ENCODE data around the gene IGSF6.
"Not testable (repeated sequence)": the region's sequence is repeated elsewhere in the genome, so short reads cannot be mapped to it uniquely, and the experiment has no call there.

IGSF6 gene

DNA sequence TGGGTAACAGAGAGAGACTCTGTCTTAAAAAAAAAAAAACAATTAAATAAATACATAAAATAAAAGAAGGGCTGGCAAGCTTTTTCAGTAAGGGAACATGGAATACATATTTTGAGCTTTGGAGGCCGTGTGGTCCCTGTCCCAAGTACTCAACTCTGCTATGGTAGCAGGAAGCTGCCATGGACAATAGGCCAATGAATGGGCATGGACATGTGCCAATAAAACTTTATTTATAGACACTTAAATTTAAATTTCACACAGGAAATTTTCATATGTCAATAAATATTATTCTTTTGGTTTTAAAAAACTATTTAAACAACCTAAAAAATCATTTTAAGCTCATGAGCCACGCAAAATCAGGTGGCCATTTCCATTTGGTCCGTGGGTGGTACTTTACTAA lies 15.2 kb upstream of the IGSF6 start:
- Histone ChIP-seq H3K27ac (ENCODE audit: low read depth, low read length) (no peak overlapping the region), H3K4me1 (ENCODE audit: control insufficient read depth, insufficient read depth, low read length) (no peaks in the 10 kb centered on the region), H3K27me3 (ENCODE audit: control insufficient read depth, insufficient read depth, low read length) (no peaks in the 10 kb centered on the region), H3K9ac (ENCODE audit: low read length) (no peak overlapping the region), H3K36me3 (ENCODE audit: control insufficient read depth, insufficient read depth, low read length) (no peaks in the 10 kb centered on the region), H3K4me3 (ENCODE audit: low read length) (no peak overlapping the region)

DNA sequence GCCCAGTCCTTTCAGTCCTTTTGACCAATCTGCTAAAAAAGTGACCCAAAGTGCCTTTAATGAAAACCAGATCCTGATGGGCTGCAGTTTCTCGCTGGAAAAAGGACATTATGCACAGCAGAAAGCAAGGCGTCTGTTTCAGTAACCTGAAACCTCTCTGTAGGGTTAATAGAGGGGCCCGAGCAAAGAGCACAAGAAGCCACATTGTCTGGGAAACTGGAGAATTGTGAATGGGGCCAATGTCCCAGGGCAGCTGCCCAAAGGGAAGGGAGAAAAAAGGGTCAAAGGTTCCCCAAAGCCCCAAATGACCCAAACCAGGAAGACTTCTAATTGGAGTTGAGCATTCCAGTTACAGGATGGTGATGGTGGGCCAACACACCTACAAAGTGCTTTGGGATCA lies 14.4 kb upstream of the IGSF6 start:
- Histone ChIP-seq H3K4me3 (ENCODE audit: low read length) (no peak overlapping the region), H3K36me3 (ENCODE audit: control insufficient read depth, insufficient read depth, low read length) (no peaks in the 10 kb centered on the region), H3K4me1 (ENCODE audit: control insufficient read depth, insufficient read depth, low read length) (no peaks in the 10 kb centered on the region), H3K27me3 (ENCODE audit: control insufficient read depth, insufficient read depth, low read length) (no peaks in the 10 kb centered on the region), H3K9ac (ENCODE audit: low read length) (no peak overlapping the region), H3K27ac (ENCODE audit: low read depth, low read length) (no peak overlapping the region)

DNA sequence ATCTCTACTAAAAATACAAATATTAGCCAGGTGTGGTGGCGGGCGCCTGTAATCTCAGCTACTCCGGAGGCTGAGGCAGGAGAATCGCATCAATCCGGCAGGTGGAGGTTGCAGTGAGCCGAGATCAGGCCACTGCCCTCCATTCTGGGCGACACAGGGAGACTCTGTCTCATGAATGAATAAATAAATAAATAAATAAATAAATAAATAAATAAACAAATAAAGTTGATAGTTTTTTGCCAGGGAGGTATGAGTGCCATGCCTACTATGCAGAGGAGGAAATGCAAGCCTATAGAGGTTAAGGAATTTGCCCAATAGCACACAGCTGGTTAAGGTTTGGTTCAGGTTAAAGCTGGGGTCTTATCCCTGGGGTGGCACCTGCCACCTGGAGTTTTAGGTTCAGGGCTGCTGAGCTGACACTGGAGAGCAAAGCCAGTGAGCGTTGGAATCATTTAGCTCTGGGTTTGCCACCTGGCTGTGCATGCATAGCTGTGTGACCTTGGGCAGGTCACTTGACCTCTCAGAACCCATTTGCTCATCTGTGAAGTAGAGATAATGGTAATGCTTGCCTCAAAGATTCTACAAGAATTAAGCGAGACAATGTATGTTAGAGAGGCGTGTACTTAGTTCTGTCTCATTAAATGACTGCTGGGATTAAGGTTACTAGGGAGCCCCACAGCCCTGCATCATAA lies 12.5 kb upstream of the IGSF6 start:
- H3K4me3 ChIP-seq (ENCODE audit: low read length): no peak overlapping the region
- H3K4me1 ChIP-seq (ENCODE audit: control insufficient read depth, insufficient read depth, low read length): no peaks in the 10 kb centered on the region
- H3K9ac ChIP-seq (ENCODE audit: low read length): no peak overlapping the region
- H3K36me3 ChIP-seq (ENCODE audit: control insufficient read depth, insufficient read depth, low read length): no peaks in the 10 kb centered on the region
- no peaks in the 10 kb centered on the region for H3K27me3 ChIP-seq (ENCODE audit: control insufficient read depth, insufficient read depth, low read length)
- no peak overlapping the region for H3K27ac ChIP-seq (ENCODE audit: low read depth, low read length)

DNA sequence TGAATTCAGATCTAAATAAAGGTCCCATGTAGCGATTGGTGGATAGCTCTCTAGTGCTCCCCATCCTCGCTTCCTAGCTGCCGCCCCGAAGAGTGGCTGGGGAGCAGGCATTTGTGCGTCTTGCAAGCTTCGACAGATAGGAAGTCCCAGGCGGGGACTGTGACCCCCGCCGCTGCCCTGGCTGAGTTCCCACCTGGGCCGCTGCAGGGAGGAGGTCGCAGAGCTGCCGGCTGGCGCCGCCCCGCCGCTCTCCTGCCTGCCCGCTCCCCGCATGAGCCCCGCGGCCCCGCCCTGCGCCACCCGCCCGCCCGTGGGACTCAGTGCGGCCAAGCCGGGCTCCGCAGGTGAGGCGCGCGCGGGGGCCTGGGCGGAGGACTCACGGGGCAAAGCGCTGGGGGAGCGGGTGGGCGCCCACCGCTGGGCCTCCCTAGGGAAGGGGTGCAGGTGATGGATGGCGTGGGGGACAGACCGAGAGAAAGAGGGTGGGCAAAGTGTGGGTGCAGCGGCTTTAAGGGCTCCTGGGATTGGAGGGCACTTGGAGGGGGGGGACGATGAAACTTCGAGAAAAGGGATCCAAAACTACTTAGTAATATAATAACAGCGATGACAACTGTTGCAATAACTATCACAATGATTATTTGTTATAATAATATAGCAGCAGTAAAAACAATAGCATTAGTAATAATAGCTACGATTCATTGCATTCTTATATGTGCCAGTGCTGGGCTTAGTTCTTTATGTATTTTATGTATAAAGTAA lies 11.7 kb upstream of the IGSF6 start, which contains the start of gene OTOA:
Gene OTOA, plus strand, starts transcription at position 80 of the 759 bp plus-strand sequence. CDS start 14,547 bp downstream, outside the sequence.
- H3K27me3 ChIP-seq (ENCODE audit: control insufficient read depth, insufficient read depth, low read length): no peaks in the 10 kb centered on the region
- H3K4me3 ChIP-seq (ENCODE audit: low read length): peak within 1 kb of the TSS; percentile 48
- H3K27ac ChIP-seq (ENCODE audit: low read depth, low read length): no peak within 1 kb of the TSS
- no peaks in the 10 kb centered on the region for H3K4me1 ChIP-seq (ENCODE audit: control insufficient read depth, insufficient read depth, low read length)
- H3K9ac ChIP-seq (ENCODE audit: low read length): no peak within 1 kb of the TSS
- H3K36me3 ChIP-seq (ENCODE audit: control insufficient read depth, insufficient read depth, low read length): no peaks in the 10 kb centered on the region

DNA sequence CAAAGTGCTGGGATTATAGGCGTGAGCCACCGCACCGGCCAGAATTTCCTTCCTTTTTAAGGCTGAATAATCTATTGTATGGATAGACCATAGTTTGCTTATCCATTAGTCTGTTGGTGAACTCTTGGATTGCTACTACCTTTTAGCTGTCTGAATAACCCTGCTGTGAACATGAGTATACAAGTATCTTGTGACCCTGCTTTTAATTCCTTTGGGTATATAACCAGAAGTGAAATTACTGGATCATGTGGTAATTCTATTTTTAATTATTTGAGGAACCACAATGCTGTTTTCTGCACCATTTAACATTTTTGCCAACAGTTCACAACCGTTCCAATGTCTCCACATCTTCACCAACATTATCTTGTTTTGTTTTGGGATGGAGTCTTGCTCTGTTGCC lies 6.7 kb upstream of the IGSF6 start:
- H3K4me1 ChIP-seq (ENCODE audit: control insufficient read depth, insufficient read depth, low read length): no peaks in the 10 kb centered on the region
- no peaks in the 10 kb centered on the region for H3K27me3 ChIP-seq (ENCODE audit: control insufficient read depth, insufficient read depth, low read length)
- H3K4me3 ChIP-seq (ENCODE audit: low read length): no peak overlapping the region
- peaks cover 4% of the 10 kb centered on the region for H3K36me3 ChIP-seq (ENCODE audit: control insufficient read depth, insufficient read depth, low read length)
- no peak overlapping the region for H3K27ac ChIP-seq (ENCODE audit: low read depth, low read length)
- no peak overlapping the region for H3K9ac ChIP-seq (ENCODE audit: low read length)

DNA sequence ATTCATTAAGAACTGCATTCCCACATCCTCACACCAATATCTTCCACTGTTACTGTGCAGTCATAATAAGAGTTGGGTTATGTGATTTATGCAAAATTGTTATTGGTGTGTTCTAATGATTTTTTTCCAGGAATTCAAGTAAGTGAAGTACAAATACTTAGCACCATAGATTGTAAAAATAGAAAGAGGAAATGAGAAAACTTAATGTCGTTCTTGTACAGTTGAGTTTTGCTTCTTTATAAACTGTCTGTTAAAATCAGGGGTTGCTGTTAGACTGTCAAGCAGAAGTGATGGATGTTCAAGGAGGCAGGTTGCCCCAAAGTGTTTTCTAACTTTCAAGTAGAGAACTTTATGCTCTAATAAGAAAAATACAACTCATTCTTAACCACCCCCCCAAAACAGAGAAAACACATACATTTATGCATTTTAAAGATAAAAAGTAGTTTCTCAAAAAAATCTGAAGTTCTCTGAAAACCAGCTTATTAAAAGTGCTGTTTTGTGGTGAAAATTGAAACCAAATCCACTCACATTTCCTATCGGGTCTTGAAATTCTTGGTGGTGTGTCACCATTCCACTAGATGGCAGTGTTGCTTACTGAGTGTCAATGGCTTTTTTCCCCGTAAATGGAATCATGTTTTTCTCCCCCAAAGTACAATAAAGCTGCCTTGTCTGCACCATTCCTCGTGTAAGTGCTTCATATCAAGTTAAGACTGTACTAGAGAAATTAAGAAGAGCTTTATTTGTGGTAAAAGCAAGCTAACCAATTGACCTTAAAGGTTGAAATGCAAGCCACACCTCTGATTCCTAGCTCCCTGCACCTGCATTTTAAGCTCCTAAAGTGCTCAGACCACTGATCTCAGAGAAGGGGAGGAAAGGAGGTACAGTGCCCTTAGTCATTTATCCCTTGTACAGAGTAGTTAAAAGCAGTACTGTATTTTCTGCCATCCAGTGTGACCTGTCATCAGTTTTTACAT lies 4.7 kb upstream of the IGSF6 start:
- peaks cover 4% of the 10 kb centered on the region for H3K36me3 ChIP-seq (ENCODE audit: control insufficient read depth, insufficient read depth, low read length)
- no peak overlapping the region for H3K4me3 ChIP-seq (ENCODE audit: low read length)
- H3K27ac ChIP-seq (ENCODE audit: low read depth, low read length): no peak overlapping the region
- no peaks in the 10 kb centered on the region for H3K4me1 ChIP-seq (ENCODE audit: control insufficient read depth, insufficient read depth, low read length)
- no peak overlapping the region for H3K9ac ChIP-seq (ENCODE audit: low read length)
- H3K27me3 ChIP-seq (ENCODE audit: control insufficient read depth, insufficient read depth, low read length): no peaks in the 10 kb centered on the region

DNA sequence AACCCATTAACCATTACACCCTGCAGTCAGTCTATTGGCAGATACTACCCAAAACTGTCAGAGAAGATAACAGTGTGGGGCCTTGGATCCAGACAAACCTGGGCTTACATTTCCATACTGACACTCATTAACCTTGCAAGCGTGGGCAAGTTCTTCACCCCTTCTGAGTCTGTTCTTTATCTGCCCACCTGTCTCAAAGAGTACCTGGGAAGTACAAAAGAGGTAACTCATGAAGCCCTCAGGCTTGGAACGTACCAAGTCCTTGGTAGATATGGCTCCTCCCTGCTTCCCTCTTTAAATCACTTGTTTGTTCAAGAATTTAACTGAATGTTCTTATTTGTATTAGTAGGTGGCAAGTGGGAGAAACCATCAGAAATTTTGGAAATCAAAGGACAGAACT lies 2.5 kb upstream of the IGSF6 start:
- H3K9ac ChIP-seq (ENCODE audit: low read length): no peak overlapping the region
- H3K27me3 ChIP-seq (ENCODE audit: control insufficient read depth, insufficient read depth, low read length): no peaks in the 10 kb centered on the region
- no peaks in the 10 kb centered on the region for H3K4me1 ChIP-seq (ENCODE audit: control insufficient read depth, insufficient read depth, low read length)
- no peak overlapping the region for H3K4me3 ChIP-seq (ENCODE audit: low read length)
- peaks cover 4% of the 10 kb centered on the region for H3K36me3 ChIP-seq (ENCODE audit: control insufficient read depth, insufficient read depth, low read length)
- no peak overlapping the region for H3K27ac ChIP-seq (ENCODE audit: low read depth, low read length)

DNA sequence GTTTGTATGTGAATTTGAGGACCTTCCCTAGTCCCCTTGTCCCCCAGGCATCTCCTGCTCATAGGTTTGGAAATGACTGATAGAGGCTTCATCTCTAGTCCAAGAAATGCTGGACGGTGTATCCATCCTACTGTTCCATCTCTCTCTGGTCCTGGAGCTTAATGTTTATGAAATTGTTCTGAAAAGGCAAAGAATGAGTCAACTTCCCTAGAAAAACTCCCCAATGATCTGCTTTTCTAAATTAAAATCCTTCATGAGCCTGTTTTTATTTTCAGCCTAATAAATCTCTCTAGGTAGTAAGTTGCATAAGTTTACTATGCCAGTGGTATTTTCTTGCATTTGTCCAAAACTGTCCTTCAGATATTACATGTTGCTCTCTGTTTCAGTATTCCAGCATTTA lies 2.1 kb upstream of the IGSF6 start:
- Histone ChIP-seq H3K9ac (ENCODE audit: low read length) (no peak overlapping the region), H3K4me3 (ENCODE audit: low read length) (no peak overlapping the region), H3K4me1 (ENCODE audit: control insufficient read depth, insufficient read depth, low read length) (no peaks in the 10 kb centered on the region), H3K27ac (ENCODE audit: low read depth, low read length) (no peak overlapping the region), H3K36me3 (ENCODE audit: control insufficient read depth, insufficient read depth, low read length) (peaks cover 4% of the 10 kb centered on the region), H3K27me3 (ENCODE audit: control insufficient read depth, insufficient read depth, low read length) (no peaks in the 10 kb centered on the region)

DNA sequence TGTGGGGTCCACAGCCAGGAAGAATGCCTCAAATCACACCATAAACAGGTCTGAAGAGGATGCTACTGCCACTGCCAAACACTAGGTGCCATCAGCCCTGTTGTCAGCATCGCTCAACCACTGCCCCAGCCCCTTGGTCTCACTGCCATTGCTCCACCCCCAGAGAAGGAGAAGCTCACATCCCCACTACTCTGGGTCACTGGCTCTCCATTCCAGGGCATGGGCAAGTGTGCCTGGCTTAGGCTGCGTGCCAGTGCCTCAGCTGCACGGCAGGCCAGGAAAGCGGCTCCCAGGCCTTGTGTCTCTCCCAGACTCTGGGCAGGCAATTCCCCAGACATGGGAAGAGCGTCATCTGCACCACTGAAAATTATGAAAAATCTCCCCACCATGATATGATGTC lies 1.2 kb upstream of the IGSF6 start:
- no peaks in the 10 kb centered on the region for H3K27me3 ChIP-seq (ENCODE audit: control insufficient read depth, insufficient read depth, low read length)
- no peaks in the 10 kb centered on the region for H3K4me1 ChIP-seq (ENCODE audit: control insufficient read depth, insufficient read depth, low read length)
- H3K4me3 ChIP-seq (ENCODE audit: low read length): no peak overlapping the region
- no peak overlapping the region for H3K27ac ChIP-seq (ENCODE audit: low read depth, low read length)
- no peak overlapping the region for H3K9ac ChIP-seq (ENCODE audit: low read length)
- peaks cover 4% of the 10 kb centered on the region for H3K36me3 ChIP-seq (ENCODE audit: control insufficient read depth, insufficient read depth, low read length)

DNA sequence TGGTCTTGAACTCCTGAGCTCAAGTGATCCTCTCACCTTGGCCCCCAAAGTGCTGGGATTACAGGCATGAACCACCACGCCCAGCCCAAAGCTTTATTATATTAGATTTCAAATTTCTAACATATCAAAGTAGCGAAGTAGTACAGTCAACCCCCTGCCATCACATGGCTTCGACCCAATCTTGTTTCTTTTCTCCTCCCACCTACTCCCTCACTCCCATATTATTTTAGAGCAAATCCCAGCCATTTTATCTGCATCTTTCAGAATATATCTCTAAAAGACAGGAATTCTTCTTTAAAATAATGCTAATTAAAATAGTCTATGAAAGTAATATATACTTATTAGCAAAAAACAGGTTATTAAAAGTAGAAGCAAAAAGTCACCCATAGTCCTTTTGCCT lies 893 bp downstream of the IGSF6 start:
- Histone ChIP-seq H3K4me1 (ENCODE audit: control insufficient read depth, insufficient read depth, low read length) (no peaks in the 10 kb centered on the region), H3K9ac (ENCODE audit: low read length) (no peak overlapping the region), H3K4me3 (ENCODE audit: low read length) (no peak overlapping the region), H3K27ac (ENCODE audit: low read depth, low read length) (no peak overlapping the region), H3K27me3 (ENCODE audit: control insufficient read depth, insufficient read depth, low read length) (no peaks in the 10 kb centered on the region), H3K36me3 (ENCODE audit: control insufficient read depth, insufficient read depth, low read length) (peaks cover 8% of the 10 kb centered on the region)

DNA sequence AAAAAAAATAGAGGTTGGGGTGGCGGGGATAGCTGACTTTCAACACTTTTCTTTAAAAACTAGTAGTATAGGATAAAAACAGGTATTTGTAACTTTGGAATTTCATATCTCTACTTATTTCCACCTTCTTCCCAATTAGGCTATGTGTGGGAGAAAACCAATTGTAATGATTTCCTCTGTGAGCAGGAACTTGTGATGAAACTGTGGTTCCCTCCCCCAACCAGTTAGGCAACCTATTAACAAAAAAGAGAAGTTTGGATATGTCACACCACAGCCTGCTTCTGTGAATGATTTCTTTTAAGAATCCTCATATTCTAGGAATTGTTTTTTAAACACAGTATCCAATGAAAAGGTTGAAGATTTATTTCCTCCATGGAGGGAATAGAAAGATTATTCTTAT lies 1.9 kb downstream of the IGSF6 start:
- Histone ChIP-seq H3K27me3 (ENCODE audit: control insufficient read depth, insufficient read depth, low read length) (no peaks in the 10 kb centered on the region), H3K36me3 (ENCODE audit: control insufficient read depth, insufficient read depth, low read length) (peaks cover 8% of the 10 kb centered on the region), H3K4me3 (ENCODE audit: low read length) (no peak overlapping the region), H3K4me1 (ENCODE audit: control insufficient read depth, insufficient read depth, low read length) (no peaks in the 10 kb centered on the region), H3K27ac (ENCODE audit: low read depth, low read length) (no peak overlapping the region), H3K9ac (ENCODE audit: low read length) (no peak overlapping the region)

DNA sequence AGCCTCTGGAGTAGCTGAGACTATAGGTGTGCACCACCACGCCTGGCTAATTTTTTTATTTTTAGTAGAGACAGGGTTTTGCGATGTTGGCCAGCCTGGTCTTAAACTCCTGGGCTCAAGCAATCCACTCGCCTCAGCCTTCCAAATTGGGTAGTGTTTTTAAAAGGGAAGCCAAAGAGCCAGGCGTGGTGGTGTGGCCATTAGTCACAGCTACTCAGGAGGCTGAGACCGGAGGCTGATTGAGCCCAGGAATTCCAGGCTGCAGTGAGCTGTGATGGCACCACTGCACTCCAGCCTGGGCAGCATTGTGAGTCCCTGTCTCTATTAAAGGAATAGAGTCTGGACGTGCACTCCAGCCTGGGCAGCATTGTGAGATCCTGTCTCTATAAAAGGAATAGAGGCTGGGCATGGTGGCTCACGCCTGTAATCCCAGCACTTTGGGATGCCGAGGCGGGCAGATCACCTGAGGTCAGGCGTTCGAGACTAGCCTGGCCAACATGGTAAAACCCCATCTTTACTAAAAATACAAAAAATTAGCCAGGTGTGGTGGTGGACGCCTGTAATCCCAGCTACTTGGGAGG lies 2.5 kb downstream of the IGSF6 start:
- not testable (repeated sequence) for H3K4me1 ChIP-seq (ENCODE audit: control insufficient read depth, insufficient read depth, low read length); H3K9ac ChIP-seq (ENCODE audit: low read length); H3K27ac ChIP-seq (ENCODE audit: low read depth, low read length); H3K36me3 ChIP-seq (ENCODE audit: control insufficient read depth, insufficient read depth, low read length); H3K4me3 ChIP-seq (ENCODE audit: low read length); H3K27me3 ChIP-seq (ENCODE audit: control insufficient read depth, insufficient read depth, low read length)
